Spleen (tissue), 7 donors: ENCODE measurements around the gene TNXB.

ENCODE experiments used
- POLR2A ChIP-seq, 3 donors: fragments of 450-650 bp; IDR thresholded peaks; one replicate each; pipeline ENCODE4 v1.5.1; 2017; ENCODE audit warnings: antibody characterized with exemption in 3 of 3, mild to moderate bottlenecking in 1 of 3
- POLR2AphosphoS5 ChIP-seq, 3 donors: sonication (generic); formaldehyde crosslinking; IDR thresholded peaks; one replicate each; pipeline ENCODE4 v1.5.1; 2017; ENCODE audit warnings: antibody characterized with exemption in 3 of 3
- TF ChIP-seq, protein P1 (sequence below), 11 experiments: fragments of 200-600 bp in 7 of 11; fragments of 450-650 bp in 4 of 11; sonication (generic) in 4 of 11; IDR thresholded peaks in 8 of 11; conservative IDR thresholded peaks in 3 of 11; 1 replicate in 7 of 11; 2 replicates in 4 of 11; pipeline versions ENCODE4 v1.4.0 to v1.8.0; 2016 to 2021; ENCODE audit warnings: antibody characterized with exemption in 11 of 11, inconsistent platforms in 4 of 11, mild to moderate bottlenecking in 1 of 11
- donor health status: DM: no; HTN: no; CAD: no; lungs with moderate emphysema.
- donor health status: DM: no; HTN: no; CAD: no.
- donor health status: DM: no; HTN: no; CAD: no.

GRCh38 chr6:32116674-32117073 is 7.5 kb upstream of the TNXB start:
- no peak for TF ChIP-seq POLR2A (IDR thresholded peaks at IDR 0.05)
- TF ChIP-seq, protein P1, sequence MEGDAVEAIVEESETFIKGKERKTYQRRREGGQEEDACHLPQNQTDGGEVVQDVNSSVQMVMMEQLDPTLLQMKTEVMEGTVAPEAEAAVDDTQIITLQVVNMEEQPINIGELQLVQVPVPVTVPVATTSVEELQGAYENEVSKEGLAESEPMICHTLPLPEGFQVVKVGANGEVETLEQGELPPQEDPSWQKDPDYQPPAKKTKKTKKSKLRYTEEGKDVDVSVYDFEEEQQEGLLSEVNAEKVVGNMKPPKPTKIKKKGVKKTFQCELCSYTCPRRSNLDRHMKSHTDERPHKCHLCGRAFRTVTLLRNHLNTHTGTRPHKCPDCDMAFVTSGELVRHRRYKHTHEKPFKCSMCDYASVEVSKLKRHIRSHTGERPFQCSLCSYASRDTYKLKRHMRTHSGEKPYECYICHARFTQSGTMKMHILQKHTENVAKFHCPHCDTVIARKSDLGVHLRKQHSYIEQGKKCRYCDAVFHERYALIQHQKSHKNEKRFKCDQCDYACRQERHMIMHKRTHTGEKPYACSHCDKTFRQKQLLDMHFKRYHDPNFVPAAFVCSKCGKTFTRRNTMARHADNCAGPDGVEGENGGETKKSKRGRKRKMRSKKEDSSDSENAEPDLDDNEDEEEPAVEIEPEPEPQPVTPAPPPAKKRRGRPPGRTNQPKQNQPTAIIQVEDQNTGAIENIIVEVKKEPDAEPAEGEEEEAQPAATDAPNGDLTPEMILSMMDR (IDR thresholded peaks at IDR 0.05 in 8 of 11, conservative IDR thresholded peaks at IDR 0.05 in 3 of 11), result peak in 6 of 11 experiments; percentile 19 to 42 (median 36)
- no peak for TF ChIP-seq POLR2AphosphoS5 (IDR thresholded peaks at IDR 0.05)
